K562 (cell line): Measurements from ENCODE around the gene EFEMP2. TPM values are rescaled to one million over a fixed set of nuclear protein-coding genes. Genes with fewer than 3 reads are reported as not detected.
A peak's percentile ranks its signal among the peaks of the same experiment; 100 is the strongest.
"Not testable (repeated sequence)": the region's sequence is repeated elsewhere in the genome, so short reads cannot be mapped to it uniquely, and the experiment has no call there.

Experiments used
- ATAC-seq: fragments of 200-7000 bp; cut with Tn5 transposase; 3 replicates; pipeline ENCODE4 v1.9.1; 2020; ENCODE audit warnings: moderate library complexity
- BruUV-seq: library from RNA; stranded (reverse); fragments of 400-500 nt; replicated peaks from 2 replicates; lab custom pipeline; 2021; lab: Mats Ljungman, UMichigan
- CTCF ChIA-PET: fragments of 300-600 bp; formaldehyde crosslinking; extraction: SDS; loops from one replicate; lab custom pipeline; 2021; ENCODE audit warnings: low intra/inter-chr PET ratio; lab: Yijun Ruan, JAX
- POLR2A ChIA-PET: fragments of 300-600, 350-650 bp; sonication (Branson Sonifier 250); formaldehyde crosslinking; extraction: SDS; loops from one replicate; lab custom pipeline; 2021; ENCODE audit warnings: antibody characterized with exemption, inconsistent platforms; lab: Yijun Ruan, JAX
- DNase-seq, 4 experiments: peaks; one replicate each; pipeline versions ENCODE4 v3.0.0 to v3.0.0-alpha.2; 2011 to 2018; ENCODE audit warnings: low spot score in 3 of 4, mixed read lengths in 3 of 4; ENCODE audit errors: extremely low read depth in 1 of 4
- FAIRE-seq: peaks from 2 replicates; lab custom pipeline; 2011; peaks lifted over from hg19 to GRCh38; lab: Jason Lieb, UNC
- H2AFZ ChIP-seq: 2 replicates; pipeline ENCODE4 v1.6.0; 2011; ENCODE audit warnings: low read depth, low read length, control low read depth, inconsistent platforms
- H3K27ac ChIP-seq: fragments of 200-600 bp; 3 replicates; pipeline ENCODE4 v1.8.0; 2011; ENCODE audit warnings: low read depth, mild to moderate bottlenecking, control low read depth, inconsistent platforms, low read length, moderate library complexity, mixed read lengths; ENCODE audit errors: extremely low read depth
- H3K27me3 ChIP-seq, 2 experiments: fragments of 300-600 bp in 1 of 2; 2 replicates in 1 of 2; 3 replicates in 1 of 2; pipeline versions ENCODE4 v1.6.0 to v1.8.0; 2011; ENCODE audit warnings: inconsistent platforms in 2 of 2, low read length in 2 of 2, mild to moderate bottlenecking in 1 of 2, mixed read lengths in 1 of 2, moderate library complexity in 1 of 2; ENCODE audit not compliant: control insufficient read depth in 2 of 2, insufficient read depth in 2 of 2
- H3K36me3 ChIP-seq: fragments of 300-600 bp; 3 replicates; pipeline ENCODE4 v1.8.0; 2011; ENCODE audit warnings: mild to moderate bottlenecking, low read length, inconsistent platforms; ENCODE audit not compliant: control insufficient read depth, insufficient read depth
- H3K4me1 ChIP-seq, 2 experiments: fragments of 200-600 bp in 1 of 2; replicated peaks in 1 of 2; 2 replicates in 1 of 2; 3 replicates in 1 of 2; pipeline versions ENCODE4 v1.5.1 to v1.8.0; 2011; ENCODE audit warnings: inconsistent platforms in 2 of 2, low read length in 2 of 2, mild to moderate bottlenecking in 1 of 2, mixed read lengths in 1 of 2, moderate library complexity in 1 of 2; ENCODE audit not compliant: control insufficient read depth in 2 of 2, insufficient read depth in 2 of 2
- H3K4me2 ChIP-seq: 2 replicates; pipeline ENCODE4 v1.6.1; 2011; ENCODE audit warnings: low read length, control low read depth, inconsistent platforms, mixed read lengths; ENCODE audit not compliant: insufficient read depth
- H3K4me3 ChIP-seq: fragments of 200-600 bp; sonication (generic), shearing (Covaris generic); 2 replicates; pipeline ENCODE4 v1.5.1; 2016; ENCODE audit warnings: control low read depth, inconsistent platforms
- H3K79me2 ChIP-seq: fragments of 200-600 bp; 3 replicates; pipeline ENCODE4 v1.8.0; 2011; ENCODE audit warnings: low read length, inconsistent platforms; ENCODE audit not compliant: control insufficient read depth, insufficient read depth
- H3K9ac ChIP-seq, 2 experiments: 2 replicates each; pipeline versions ENCODE4 v1.6.0 to v1.6.1; 2011; ENCODE audit warnings: low read depth in 2 of 2, low read length in 2 of 2, control low read depth in 1 of 2, inconsistent platforms in 1 of 2, mild to moderate bottlenecking in 1 of 2, mixed read lengths in 1 of 2; ENCODE audit not compliant: insufficient read depth in 1 of 2
- H3K9me1 ChIP-seq: one replicate; pipeline ENCODE4 v1.6.0; 2011; ENCODE audit warnings: inconsistent platforms, mild to moderate bottlenecking, low read length, moderate library complexity; ENCODE audit not compliant: control insufficient read depth, insufficient read depth
- H3K9me3 ChIP-seq: replicated peaks from 2 replicates; pipeline ENCODE4 v1.5.1; 2011; ENCODE audit warnings: low read depth, low read length, inconsistent platforms; ENCODE audit not compliant: control insufficient read depth, insufficient read depth
- H4K20me1 ChIP-seq: replicated peaks from 2 replicates; pipeline ENCODE4 v1.6.1; 2011; ENCODE audit warnings: low read length, inconsistent platforms, mixed read lengths; ENCODE audit not compliant: control insufficient read depth, insufficient read depth
- MYBL2 ChIP-seq, 2 experiments: fragments of 450-650 bp in 1 of 2; sonication (generic) in 1 of 2; formaldehyde crosslinking in 1 of 2; IDR thresholded peaks; 2 replicates each; pipeline versions ENCODE4 v1.6.1 to v1.8.1; 2017 to 2022; ENCODE audit warnings: borderline replicate concordance in 1 of 2, inconsistent platforms in 1 of 2, low read depth in 1 of 2, mild to moderate bottlenecking in 1 of 2, missing genetic modification reagents in 1 of 2, moderate library complexity in 1 of 2
- SRF ChIP-seq, 2 experiments: fragments of 250-450, 450-650 bp in 1 of 2; sonication (Bioruptor Pico) in 1 of 2; sonication (generic) in 1 of 2; formaldehyde crosslinking; IDR thresholded peaks; 2 replicates each; pipeline versions ENCODE4 v1.5.0 to v1.5.1; 2020 to 2022; ENCODE audit warnings: mild to moderate bottlenecking in 1 of 2, missing genetic modification reagents in 1 of 2
- WHSC1 ChIP-seq: IDR thresholded peaks from one replicate; pipeline ENCODE4 v1.6.1; 2012; ENCODE audit warnings: low read length, control low read depth, inconsistent platforms
- WGBS: fragments of 100-300 bp; shearing (Covaris generic); methylation state at CpG from one replicate; pipeline ENCODE4 v1.1.6; 2016; ENCODE audit warnings: low coverage, mixed read lengths; ENCODE audit not compliant: insufficient coverage; ENCODE audit errors: missing lambda C conversion rate; 5-methylcytosine and 5-hydroxymethylcytosine counted together
- in situ Hi-C: fragments of 300-500 bp; cut with MboI; formaldehyde crosslinking; loops from 4 replicates; pipeline ENCODE4 v1.15.0; 2018; ENCODE audit warnings: inconsistent platforms, mixed read lengths
- intact Hi-C: fragments of 100-400 bp; cut with micrococcal nuclease; formaldehyde crosslinking; loops from 2 replicates; pipeline ENCODE4 v1.14.2; 2022
- polyA plus RNA-seq, 8 experiments: library from polyadenylated mRNA; depleted of rRNA in 4 of 8; stranded (reverse) in 5 of 8; unstranded in 3 of 8; fragments of >200 nt; fragmentation: Nextera tagmentation in 2 of 8; fragmentation: Illumina TruSeq in 1 of 8; extraction: Ambion mirVana in 2 of 8; extraction: Trizol in 1 of 8; gene quantifications; 2 replicates each; pipeline versions ENCODE4 v1.2.1 to v1.2.3, GENCODE V29; 2011 to 2014; ENCODE audit warnings: inconsistent platforms in 1 of 8, missing spikeins in 1 of 8
- total RNA-seq, 7 experiments: library from RNA; depleted of rRNA in 6 of 7; stranded (reverse); fragments of >200 nt in 6 of 7; fragmentation: Illumina TruSeq in 2 of 7; extraction: Trizol in 2 of 7; gene quantifications; 2 replicates each; pipeline versions ENCODE4 v1.2.1 to v1.2.3, GENCODE V29; 2011 to 2021; ENCODE audit warnings: low replicate concordance in 1 of 7
- TF ChIP-seq, protein P1 (sequence below): fragments of 450-650 bp; IDR thresholded peaks from 2 replicates; pipeline ENCODE4 v1.6.1; 2016; ENCODE audit warnings: borderline replicate concordance

The EFEMP2 gene
- total and polyA plus RNA-seq, 9 of the 15 experiments (the other 6 are each of a cell fraction or from before 2014, with no cell fraction given), result 0.07 to 2.9 (median 0.69) TPM; not detected in 1

DNA sequence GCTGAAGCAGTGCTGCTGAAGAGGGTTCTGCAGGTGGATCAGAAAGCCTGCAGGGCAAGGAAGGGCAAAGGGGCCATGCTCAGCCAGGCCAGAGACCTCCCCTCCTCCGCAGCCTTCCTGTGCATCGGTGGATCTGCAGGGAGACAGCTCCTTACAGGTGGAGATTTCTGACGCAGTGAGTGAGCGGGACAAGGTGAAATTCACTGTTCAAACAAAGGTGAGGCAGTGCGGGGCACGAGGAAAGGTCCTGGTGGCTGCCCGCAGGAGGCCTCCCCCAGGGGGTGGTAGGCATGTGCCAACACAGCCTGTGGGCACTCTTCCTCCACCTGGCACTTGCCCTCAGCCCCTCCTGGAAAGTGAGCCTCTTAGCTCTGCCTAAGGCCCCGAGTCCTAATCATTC, 23.2 kb downstream of the EFEMP2 start:
- Histone ChIP-seq H3K4me3 (no peak overlapping the region), H3K9me3 (peaks cover 7% of the 10 kb centered on the region; the same call in 1 of the 2 replicates), H2AFZ (no peak overlapping the region), H3K36me3 (peaks cover 31% of the 10 kb centered on the region; the same call in 2 of the 3 replicates), H3K79me2 (peaks cover 10% of the 10 kb centered on the region; the same call in 2 of the 3 replicates), H3K4me1 (peaks cover 0 to 21% of the 10 kb centered on the region in 2 experiments; a peak in 3 of 5 replicates), H3K9ac (0 out of 4 replicates have a peak overlapping the region, but pooled peaks of 1 of the 2 experiments have one; percentile 36), H3K27me3 (no peaks in the 10 kb centered on the region), H3K27ac (no peak overlapping the region), H3K4me2 (no peak overlapping the region), H4K20me1 (no peaks in the 10 kb centered on the region), H3K9me1 (no peaks in the 10 kb centered on the region)
- intact Hi-C loops, result no loop called here
- ChIA-PET CTCF (no interaction called here), POLR2A (interaction anchor here (0.6 to 5.9 kb wide), 18 partner anchors 9 to 274 kb away, joined by 3 to 67 read pairs (median 5); partner anchors contain the start of genes CCDC85B, CFL1, EHBP1L1 and FIBP)
- FAIRE-seq (no peak), ATAC-seq (no peak), DNase-seq (peak in 1 of 4 experiments; percentile 10)
- WGBS, result 11% methylated on average over 6 of the region's 8 CpGs
- BruUV-seq, result no TSS peak
- in situ Hi-C loops, result no loop called here
- TF ChIP-seq SRF (CRISPR knock-in tag; IDR thresholded peaks at IDR 0.05) (no peak), MYBL2 (IDR thresholded peaks at IDR 0.05; ENCODE audit: low read depth) (no peak), MYBL2 (CRISPR knock-in tag; IDR thresholded peaks at IDR 0.05; ENCODE audit: borderline replicate concordance) (no peak), WHSC1 (no peak)
- TF ChIP-seq, protein P1, sequence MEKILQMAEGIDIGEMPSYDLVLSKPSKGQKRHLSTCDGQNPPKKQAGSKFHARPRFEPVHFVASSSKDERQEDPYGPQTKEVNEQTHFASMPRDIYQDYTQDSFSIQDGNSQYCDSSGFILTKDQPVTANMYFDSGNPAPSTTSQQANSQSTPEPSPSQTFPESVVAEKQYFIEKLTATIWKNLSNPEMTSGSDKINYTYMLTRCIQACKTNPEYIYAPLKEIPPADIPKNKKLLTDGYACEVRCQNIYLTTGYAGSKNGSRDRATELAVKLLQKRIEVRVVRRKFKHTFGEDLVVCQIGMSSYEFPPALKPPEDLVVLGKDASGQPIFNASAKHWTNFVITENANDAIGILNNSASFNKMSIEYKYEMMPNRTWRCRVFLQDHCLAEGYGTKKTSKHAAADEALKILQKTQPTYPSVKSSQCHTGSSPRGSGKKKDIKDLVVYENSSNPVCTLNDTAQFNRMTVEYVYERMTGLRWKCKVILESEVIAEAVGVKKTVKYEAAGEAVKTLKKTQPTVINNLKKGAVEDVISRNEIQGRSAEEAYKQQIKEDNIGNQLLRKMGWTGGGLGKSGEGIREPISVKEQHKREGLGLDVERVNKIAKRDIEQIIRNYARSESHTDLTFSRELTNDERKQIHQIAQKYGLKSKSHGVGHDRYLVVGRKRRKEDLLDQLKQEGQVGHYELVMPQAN, result no peak

GRCh38 chr11:65848693-65849092, 23.9 kb downstream of the EFEMP2 start:
- BruUV-seq, FAIRE-seq, H3K4me3 ChIP-seq, intact Hi-C loops, H3K9me1 ChIP-seq, ATAC-seq, H3K9ac ChIP-seq, H2AFZ ChIP-seq, H3K4me2 ChIP-seq, in situ Hi-C loops, H3K27me3 ChIP-seq, H3K79me2 ChIP-seq, H3K27ac ChIP-seq, H3K9me3 ChIP-seq, H4K20me1 ChIP-seq, DNase-seq: not testable (repeated sequence)
- Histone ChIP-seq H3K4me1 (peaks cover 0 to 21% of the 10 kb centered on the region in 2 experiments; a peak in 3 of 5 replicates), H3K36me3 (peaks cover 25% of the 10 kb centered on the region; the same call in 2 of the 3 replicates)
- ChIA-PET CTCF (interaction anchor here (0.7 kb wide), 1 partner anchor 40 kb away, joined by 3 read pairs; no protein-coding TSS in a partner anchor), POLR2A (interaction anchor here (0.6 to 5.9 kb wide), 12 partner anchors 9 to 1141 kb away, joined by 3 to 67 read pairs (median 4); partner anchors contain the start of genes CCDC85B, CFL1, EHBP1L1 and FIBP)
- 31% methylated on average over 7 of the region's 7 CpGs for WGBS
